Raji (cell line): ENCODE measurements around the gene RETREG1.

Source experiments
- POLR2A ChIP-seq: IDR thresholded peaks from 2 replicates; pipeline ENCODE4 v1.6.1; 2011; ENCODE audit warnings: low read depth, low read length, control low read depth; ENCODE audit not compliant: insufficient read depth

Gene RETREG1

DNA sequence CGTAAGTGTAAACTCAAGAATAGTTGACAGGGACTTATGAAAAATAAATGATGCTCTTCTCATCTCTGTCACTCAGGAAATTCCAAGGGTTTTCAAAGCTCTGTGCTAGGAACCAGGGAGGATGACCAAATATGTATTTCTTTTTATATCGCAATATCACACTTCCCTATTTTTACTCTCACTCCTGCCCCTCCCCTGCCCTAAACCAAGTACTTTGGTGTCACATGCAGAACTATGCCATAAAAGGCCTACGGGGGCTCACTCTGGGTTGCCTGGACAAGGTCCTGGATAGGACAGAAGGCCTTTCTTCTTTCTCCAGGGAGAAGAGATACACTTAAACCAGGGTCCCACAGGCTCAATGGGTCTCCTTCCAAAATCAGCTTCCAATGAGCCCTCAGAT lies 8.3 kb upstream of the RETREG1 start:
- no peak for TF ChIP-seq POLR2A

DNA sequence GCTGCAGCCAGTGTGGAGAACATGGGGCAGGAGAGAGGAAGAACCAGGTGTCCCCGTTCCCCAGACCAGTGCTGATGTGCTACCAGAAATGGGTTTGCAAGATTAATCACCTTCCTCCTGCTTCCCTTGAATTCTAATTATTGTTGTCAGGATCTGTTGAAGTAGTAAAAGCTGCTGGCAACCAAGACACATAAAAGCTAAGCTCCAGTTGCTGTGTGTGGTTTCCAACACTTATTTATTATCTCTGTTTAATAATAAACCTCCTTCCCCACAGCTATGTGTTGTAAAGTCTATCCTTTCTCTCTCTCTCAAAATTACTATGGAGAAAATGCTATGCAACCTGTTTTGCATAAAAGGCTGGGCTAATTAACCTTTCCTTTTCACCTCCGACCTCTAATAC lies 2.3 kb upstream of the RETREG1 start:
- no peak for TF ChIP-seq POLR2A

DNA sequence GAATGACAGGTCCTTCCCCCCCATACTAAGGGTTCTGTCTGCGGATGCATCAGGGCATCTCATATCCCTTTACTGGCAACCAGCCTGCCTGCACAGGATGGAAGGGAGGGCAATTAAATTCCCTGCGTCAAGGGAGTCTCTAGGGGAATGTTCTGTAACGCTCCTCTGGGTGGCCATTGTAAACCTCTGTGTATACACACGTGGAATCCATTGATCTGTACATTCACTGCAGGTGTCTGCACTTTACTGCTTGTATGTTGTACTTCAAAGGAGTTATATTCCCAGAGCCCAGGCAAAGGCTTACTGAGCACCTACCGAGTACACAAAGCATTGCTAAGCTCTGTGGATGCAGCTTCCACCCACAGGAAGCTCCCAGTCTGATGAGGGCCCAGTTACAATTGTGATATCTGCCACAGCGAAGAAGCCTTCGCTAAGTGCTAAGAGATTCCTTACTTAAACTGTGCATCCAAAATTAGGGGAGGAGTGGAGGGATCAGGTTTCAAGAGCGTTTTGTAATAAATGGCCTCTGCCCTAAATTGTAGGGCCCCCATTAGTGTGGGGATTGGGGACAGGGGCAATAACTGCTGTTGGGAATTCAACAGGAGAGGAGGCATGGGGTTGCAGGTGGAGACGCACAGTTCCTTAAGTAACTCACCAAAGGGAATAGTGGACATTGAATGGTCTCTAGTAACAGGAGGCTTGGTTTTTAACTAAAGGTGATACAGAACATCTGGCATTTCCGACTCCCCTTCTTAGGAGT lies 1.5 kb upstream of the RETREG1 start:
- no peak for TF ChIP-seq POLR2A

DNA sequence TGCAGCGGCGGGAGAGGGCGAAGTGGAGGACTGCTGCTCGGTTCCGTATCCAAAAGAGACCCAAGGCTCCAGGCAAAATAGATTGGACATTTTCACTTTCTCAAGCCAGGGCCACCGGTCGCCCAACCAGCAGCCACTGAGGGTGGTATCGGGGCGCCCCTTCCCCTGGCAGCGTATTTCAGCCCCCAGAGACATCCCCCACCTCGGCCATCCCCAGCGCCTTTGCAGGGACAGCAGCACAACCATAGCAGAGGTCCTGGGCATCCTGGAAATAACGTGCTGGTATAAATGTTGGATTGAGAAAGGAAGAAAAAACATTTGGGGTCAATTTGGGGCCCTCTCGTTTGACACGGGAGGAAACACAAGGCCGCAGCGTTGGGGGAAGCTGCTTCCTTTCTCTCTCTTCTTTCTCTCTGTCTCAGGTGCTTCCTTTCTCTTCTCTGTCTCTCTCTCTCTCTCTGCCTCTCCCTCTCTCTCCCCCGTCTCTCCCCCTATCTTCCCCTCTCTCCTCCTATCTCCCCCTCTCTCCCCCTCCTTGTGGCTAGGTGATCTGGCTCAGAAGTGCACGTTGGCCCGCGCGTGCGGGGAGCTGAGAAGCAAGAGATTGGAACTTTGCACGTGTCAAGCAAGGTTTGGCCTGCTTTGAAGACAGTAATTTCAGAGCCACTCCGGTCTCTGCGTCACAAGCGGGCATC lies 624 bp upstream of the RETREG1 start:
- no peak for TF ChIP-seq POLR2A

DNA sequence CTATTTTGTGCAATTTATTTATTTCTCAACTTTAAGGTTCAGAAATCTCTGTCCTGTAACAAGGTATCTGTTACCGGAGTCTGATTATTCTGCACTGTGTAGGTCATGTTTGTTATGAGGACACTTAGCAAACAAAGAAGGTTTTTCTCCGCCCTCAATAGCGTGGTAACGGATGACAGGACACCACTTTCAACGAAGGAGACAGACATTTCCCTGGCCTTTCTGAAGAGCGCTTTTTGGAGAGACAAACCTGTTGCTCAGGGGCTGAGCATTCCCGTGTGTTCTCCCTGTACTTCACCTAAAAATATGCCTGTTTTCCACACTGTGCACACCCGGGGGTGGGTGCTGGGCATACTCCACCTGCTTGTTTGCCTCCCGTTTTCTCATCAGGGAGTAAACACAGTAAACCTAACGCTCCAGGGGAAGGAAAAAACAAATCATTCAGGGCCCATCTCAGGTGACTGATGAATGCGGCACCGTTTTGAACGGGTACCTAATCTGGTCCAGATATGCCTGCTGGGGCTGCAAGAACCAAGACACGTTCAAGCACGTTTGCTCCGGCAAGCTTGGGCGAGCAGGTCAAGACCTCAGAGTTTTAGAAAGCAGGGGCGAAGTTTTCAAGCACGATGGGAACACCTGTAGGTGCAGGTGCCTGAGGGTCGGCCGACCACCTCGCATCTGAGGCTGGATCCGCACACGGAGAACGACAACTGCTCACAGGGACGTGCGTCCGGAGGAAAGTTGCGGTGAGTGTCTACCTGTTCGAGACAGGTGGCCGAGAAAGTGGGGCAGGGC lies 859 bp downstream of the RETREG1 start:
- TF ChIP-seq POLR2A = no peak

DNA sequence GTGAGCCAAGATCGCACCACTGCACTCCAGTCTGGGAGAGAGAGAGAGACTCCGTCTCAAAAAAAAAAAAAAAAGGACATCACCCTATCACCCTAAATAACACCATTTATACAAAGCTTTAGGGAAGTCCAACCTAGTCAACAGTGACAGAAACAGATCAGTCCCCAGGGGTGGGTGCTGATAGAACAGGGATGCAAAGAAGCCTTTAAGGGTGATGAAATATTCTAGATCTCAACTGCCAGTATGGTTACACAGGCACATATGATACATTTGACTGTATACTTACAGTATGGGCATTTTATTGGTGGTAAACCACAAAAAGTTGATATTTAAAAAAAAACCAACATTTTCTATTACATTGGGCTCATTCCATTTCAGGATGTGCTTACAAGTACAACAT lies 4.8 kb downstream of the RETREG1 start:
- no peak for TF ChIP-seq POLR2A

DNA sequence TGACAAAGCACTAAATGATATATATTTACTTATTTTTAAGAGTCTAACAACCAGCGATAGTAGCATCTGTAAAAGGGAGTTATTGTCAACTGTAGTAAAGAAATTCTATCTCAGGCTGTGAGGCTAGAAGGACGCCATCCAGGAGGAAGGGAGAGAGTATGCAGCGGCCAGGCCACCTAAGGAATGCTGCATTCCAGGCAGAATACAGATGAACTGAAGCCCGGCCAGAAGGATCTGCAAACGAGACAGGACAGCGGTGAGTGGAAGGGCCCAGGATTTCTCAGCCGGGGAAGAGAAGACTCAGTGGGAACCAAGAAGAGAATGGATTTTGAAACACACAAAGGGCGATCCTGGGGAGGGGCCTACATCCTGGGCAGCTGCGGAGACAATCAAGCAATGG lies 7.4 kb downstream of the RETREG1 start:
- TF ChIP-seq POLR2A = no peak

DNA sequence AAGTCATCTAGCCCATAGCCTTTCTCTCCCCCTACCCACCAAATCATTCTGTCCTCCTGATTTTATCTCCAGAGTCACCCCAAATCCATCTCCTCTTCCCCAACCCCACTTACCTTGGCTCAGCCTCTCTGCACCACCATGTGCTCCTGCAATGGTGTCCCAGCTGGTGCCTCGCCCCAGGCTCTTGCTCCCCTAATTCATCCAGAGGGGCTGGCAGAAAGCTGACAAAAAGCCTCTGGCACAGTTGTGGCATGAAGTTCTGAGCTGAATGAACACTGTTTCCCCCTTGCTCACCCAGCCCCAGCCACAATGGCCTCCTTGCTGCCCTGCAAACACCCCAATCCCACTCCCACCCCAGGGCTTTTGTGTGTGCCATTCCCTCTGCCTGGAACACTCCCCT lies 10.2 kb downstream of the RETREG1 start:
- TF ChIP-seq POLR2A = no peak

DNA sequence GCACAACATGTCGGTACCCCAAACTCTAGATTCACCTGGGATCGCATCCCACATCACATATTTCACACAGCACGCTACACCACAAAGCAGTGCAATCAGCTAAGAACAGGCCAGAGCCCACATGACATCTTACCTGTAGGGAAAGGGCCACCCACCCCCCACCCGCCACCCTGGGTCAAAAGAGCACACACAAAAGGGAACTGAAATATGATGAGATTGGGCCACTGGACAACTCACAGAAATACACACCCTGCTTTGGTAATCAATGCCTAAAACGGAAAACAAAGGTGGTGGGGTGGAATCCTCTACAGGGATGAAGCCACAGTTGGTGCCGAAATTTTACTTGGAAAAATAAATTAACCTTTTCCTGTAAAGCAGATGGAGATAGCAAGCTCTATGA lies 13.1 kb downstream of the RETREG1 start:
- TF ChIP-seq POLR2A = no peak

DNA sequence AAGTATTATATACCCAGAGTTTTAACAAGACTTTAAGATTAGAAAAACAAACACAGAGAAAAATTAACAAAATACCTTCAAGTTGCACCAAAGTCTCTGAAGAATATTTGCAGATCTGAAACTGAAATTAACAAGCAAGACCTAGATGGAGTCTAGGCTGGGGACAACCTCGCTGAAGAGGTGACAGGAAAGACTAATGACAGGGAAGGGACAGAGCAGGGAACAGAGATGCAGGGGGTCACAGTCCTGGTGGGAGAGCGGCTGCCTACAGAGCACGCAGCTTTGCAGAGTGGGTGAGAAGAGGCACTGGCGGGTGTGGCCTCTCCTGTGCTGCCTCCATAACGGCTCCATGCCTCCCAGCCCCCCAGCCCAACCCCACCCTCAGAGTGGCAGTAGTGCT lies 13.5 kb downstream of the RETREG1 start:
- TF ChIP-seq POLR2A = no peak

DNA sequence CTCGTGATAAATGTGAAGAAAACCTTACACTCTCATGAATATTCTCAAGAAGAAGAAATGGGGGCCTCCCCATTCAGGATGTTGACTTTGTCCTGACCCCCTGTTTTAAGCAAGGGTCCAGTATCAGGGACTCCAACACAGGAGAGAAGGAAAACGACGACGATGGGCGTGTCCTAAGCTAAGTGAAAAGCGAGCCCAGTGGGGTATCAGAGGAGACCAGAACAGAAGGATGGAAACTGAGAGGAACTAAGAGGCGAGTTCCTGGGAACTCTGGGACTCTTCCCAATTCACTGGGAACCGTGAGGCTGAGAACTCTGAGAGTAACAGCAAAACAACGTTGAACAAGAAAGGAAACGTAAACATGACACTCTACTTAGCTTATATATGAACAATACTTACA lies 14.6 kb downstream of the RETREG1 start:
- TF ChIP-seq POLR2A = no peak

DNA sequence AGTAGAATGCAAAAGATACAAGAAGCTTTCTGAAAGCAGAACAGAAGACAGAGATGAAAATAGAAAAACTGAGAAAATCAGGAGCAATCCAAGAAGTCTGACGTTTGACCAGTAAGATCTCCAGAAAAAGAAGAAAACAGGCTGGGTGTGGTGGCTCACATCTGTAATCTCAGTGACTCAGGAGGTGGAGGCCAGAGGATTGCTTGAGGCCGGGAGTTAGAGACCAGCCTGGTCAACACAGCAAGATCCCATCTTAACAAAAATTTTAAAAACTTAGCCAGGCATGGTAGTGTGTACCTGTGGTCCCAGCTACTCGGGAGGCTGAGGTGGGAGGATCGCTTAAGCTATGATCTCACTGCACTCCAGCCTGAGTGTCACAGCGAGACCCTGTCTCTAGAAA lies 15.9 kb downstream of the RETREG1 start:
- TF ChIP-seq POLR2A = no peak

DNA sequence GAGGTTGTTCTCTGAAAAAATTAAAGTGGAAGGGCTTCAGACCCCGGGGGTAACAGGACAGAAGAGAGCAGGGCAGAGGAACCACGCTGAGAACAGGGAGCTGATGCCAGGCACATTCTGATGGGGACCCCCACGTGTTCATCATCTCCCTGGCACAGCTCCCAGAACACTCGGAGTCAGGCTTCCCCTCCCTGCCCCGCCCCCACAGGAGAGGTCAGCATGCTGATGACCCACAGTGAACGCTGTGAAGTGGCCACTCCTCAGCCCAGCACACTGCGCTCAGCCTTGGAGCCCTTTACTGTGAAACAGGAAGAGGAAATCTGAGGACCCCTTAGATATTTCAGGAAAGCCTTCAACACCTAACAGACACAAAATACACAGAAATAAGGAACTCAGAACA lies 16.4 kb downstream of the RETREG1 start:
- TF ChIP-seq POLR2A = no peak

DNA sequence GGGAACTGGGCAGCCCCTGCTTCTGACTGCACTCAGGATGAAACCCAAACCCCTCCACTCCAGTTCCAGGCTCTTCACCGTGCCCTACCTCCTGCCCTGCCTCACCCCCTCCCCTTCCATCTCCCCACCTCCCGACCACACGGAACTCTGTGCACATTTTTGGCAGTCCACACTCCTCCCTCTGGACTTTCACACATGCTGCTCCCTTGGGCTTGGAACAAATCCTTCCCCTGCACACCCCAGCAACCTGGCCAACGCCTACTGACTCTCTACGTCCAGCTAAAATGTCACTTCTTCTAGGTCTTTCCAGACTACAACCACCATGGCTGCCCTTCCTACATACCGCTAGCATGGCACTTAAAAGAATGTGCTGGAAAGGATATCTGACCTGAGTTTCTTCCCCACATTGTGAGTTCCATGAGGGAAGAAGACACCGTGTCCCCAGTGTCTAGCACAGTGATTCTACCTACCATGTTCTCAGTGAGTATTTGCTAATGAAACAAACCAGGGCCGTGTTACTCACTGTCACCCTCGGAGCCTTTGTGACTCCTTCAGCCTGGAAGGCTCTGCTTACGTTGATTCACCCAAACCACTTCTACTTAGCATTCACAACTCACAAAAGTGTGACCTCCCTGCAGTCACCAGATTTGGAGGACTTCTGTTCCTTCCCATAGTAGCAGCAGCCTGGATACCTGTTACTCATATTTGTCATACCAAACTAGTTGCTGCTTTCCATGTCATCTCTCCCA lies 18.7 kb downstream of the RETREG1 start:
- TF ChIP-seq POLR2A = no peak

DNA sequence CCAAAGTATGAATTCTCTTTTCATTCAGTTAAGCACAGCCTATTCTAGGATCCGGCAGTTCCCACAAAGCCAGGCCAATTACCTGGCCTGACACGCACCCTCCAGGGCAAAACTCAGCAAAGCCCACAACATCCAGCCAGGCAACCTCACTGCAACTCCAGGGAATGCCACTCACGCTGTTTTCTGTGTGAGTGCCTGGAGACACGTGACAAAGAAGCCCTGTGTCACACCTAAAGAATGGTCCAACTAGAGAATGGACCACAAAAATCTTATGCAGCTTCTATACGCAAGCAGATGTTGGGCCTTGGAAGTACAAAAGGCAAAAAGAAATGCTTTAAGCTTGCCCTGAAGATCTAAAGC lies 20.2 kb downstream of the RETREG1 start:
- no peak for TF ChIP-seq POLR2A

DNA sequence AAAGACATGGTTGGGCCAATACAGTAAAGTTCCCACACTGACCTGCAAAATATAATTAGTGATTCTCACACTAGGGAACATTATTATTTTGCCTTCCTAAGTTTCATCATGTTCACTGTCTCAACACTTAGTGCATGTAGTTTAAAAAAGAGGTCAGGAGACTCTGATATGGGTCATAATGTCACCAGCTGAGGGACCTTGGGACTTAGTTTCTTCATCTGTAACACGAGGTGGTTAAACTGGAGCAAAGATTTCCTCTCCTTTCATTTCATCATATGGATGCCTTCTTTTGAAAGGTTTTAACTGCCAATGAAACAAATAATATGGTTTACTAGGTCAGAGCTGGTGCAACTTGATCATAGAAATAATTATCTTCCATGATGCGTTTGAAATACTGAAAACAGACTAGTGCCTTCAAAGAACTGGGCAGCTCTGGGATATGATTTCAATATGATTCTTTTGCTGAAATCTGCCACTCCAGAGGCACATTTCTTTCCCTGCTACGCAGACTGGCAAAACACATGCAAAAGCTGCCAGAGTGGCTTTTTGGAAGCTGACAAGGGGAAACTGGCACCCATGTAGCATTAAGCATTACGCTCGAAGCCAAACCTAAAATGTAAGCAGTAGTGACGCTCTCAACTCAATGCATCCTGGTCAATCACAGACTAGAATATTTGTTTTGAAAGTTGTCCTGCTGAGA lies 20.8 kb downstream of the RETREG1 start:
- TF ChIP-seq POLR2A = no peak
